Measurements from ENCODE around the gene RHCE.

DNA sequence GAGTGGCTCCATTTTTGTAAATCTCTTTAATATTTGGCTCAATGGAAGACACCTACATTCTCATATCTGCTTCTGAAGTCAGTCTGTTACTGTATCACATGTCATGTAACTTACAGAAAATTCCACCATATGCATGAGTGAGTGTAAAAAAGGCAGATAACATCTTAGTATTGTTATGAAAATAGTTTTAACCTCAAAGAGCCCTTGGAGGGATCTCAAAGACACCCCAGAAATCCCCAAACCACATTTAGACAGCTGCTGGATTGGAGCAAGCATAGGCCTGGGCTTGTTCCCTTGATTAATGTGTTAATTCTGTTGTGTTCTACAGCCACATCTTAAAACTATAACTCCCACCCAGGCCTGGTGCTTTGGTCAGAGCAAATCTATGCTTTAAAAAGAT lies 26.9 kb upstream of the RHCE start:
- no peak for TF ChIP-seq EZH2 (IDR thresholded peaks at IDR 0.05; ENCODE audit: borderline replicate concordance)
- TF ChIP-seq, protein P1, sequence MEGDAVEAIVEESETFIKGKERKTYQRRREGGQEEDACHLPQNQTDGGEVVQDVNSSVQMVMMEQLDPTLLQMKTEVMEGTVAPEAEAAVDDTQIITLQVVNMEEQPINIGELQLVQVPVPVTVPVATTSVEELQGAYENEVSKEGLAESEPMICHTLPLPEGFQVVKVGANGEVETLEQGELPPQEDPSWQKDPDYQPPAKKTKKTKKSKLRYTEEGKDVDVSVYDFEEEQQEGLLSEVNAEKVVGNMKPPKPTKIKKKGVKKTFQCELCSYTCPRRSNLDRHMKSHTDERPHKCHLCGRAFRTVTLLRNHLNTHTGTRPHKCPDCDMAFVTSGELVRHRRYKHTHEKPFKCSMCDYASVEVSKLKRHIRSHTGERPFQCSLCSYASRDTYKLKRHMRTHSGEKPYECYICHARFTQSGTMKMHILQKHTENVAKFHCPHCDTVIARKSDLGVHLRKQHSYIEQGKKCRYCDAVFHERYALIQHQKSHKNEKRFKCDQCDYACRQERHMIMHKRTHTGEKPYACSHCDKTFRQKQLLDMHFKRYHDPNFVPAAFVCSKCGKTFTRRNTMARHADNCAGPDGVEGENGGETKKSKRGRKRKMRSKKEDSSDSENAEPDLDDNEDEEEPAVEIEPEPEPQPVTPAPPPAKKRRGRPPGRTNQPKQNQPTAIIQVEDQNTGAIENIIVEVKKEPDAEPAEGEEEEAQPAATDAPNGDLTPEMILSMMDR (IDR thresholded peaks at IDR 0.05; ENCODE audit: poor library complexity): no peak
- TF ChIP-seq EZH2phosphoT487 (IDR thresholded peaks at IDR 0.05; ENCODE audit: low read depth, severe bottlenecking, unreplicated experiment): no peak
